NCI-H2227 treated with DMSO at 0.1 percent for 48 hours (cell line): ENCODE measurements around the gene NEIL3.

Experiments used
- DNase-seq: peaks from one replicate; lab custom pipeline; 2025; lab: John Stamatoyannopoulos, UW

Gene NEIL3

GRCh38 chr4:177309522-177310371 lies at the start of gene NEIL3:
Gene NEIL3, plus strand, starts transcription at chr4:177309874. Its CDS starts 80 bp downstream, at chr4:177309954.
- DNase-seq = peak; percentile 61

GRCh38 chr4:177263818-177264217 lies 45.9 kb upstream of the NEIL3 start:
- DNase-seq = no peak

GRCh38 chr4:177264788-177265422 lies 44.8 kb upstream of the NEIL3 start:
- DNase-seq = no peak

- no peak for DNase-seq
Observed at GRCh38 chr4:177265729-177266128, 43.9 kb upstream of the NEIL3 start.

- DNase-seq = no peak
Observed at GRCh38 chr4:177266506-177266905, 43.2 kb upstream of the NEIL3 start.

GRCh38 chr4:177267911-177268310 lies 41.8 kb upstream of the NEIL3 start:
- no peak for DNase-seq

GRCh38 chr4:177271091-177271490 lies 38.6 kb upstream of the NEIL3 start:
- DNase-seq = no peak

GRCh38 chr4:177271915-177272766 lies 37.5 kb upstream of the NEIL3 start:
- no peak for DNase-seq

- DNase-seq = no peak
Observed at GRCh38 chr4:177275999-177276398, 33.7 kb upstream of the NEIL3 start.

- no peak for DNase-seq
Observed at GRCh38 chr4:177281351-177281909, 28.2 kb upstream of the NEIL3 start.

- DNase-seq = no peak
Observed at GRCh38 chr4:177282284-177282835, 27.3 kb upstream of the NEIL3 start.

GRCh38 chr4:177283167-177283566 lies 26.5 kb upstream of the NEIL3 start:
- DNase-seq = no peak

- DNase-seq = no peak
Observed at GRCh38 chr4:177285953-177286352, 23.7 kb upstream of the NEIL3 start.

GRCh38 chr4:177287255-177287654 lies 22.4 kb upstream of the NEIL3 start:
- DNase-seq = no peak

GRCh38 chr4:177288335-177288734 lies 21.3 kb upstream of the NEIL3 start:
- no peak for DNase-seq

GRCh38 chr4:177290780-177291179 lies 18.9 kb upstream of the NEIL3 start:
- no peak for DNase-seq

GRCh38 chr4:177292171-177292570 lies 17.5 kb upstream of the NEIL3 start:
- no peak for DNase-seq

- no peak for DNase-seq
Observed at GRCh38 chr4:177293208-177294033, 16.3 kb upstream of the NEIL3 start.

GRCh38 chr4:177297785-177298391 lies 11.8 kb upstream of the NEIL3 start:
- no peak for DNase-seq

GRCh38 chr4:177301126-177301639 lies 8.5 kb upstream of the NEIL3 start:
- no peak for DNase-seq
